PFSK-1 (cell line): Measurements from ENCODE around the gene SLC7A7.
A peak's percentile ranks its signal among the peaks of the same experiment; 100 is the strongest.

Experiments used
- FOXP2 ChIP-seq: optimal IDR thresholded peaks from 2 replicates; pipeline ENCODE3; 2011; ENCODE audit warnings: borderline replicate concordance, control low read depth, inconsistent platforms; ENCODE audit not compliant: insufficient read depth; ENCODE audit errors: extremely low read length, extremely low read depth
- POLR2AphosphoS5 ChIP-seq: IDR thresholded peaks from 2 replicates; pipeline ENCODE4 v1.6.1; 2012; ENCODE audit warnings: low read depth, mild to moderate bottlenecking, control low read depth, low read length, moderate library complexity
- REST ChIP-seq, 2 experiments: IDR thresholded peaks; 2 replicates each; pipeline versions ENCODE4 v1.6.1 to v1.8.0; 2011 to 2012; ENCODE audit warnings: low read depth in 2 of 2, low read length in 2 of 2, control low read depth in 1 of 2, inconsistent platforms in 1 of 2, mild to moderate bottlenecking in 1 of 2, moderate library complexity in 1 of 2; ENCODE audit not compliant: insufficient read depth in 1 of 2
- SIN3A ChIP-seq: IDR thresholded peaks from 2 replicates; pipeline ENCODE4 v1.6.1; 2012; ENCODE audit warnings: mild to moderate bottlenecking, low read length, moderate library complexity, borderline replicate concordance; ENCODE audit not compliant: insufficient read depth
- TAF1 ChIP-seq: IDR thresholded peaks from 2 replicates; pipeline ENCODE4 v1.6.1; 2012; ENCODE audit warnings: low read length, control low read depth, borderline replicate concordance; ENCODE audit not compliant: insufficient read depth

SLC7A7 gene

GRCh38 chr14:22723815-22724214, 91.4 kb downstream of the SLC7A7 start:
- TF ChIP-seq TAF1 (no peak), POLR2AphosphoS5 (no peak), FOXP2 (no peak), REST (IDR thresholded peaks at IDR 0.05; ENCODE audit: insufficient read depth in 1 of 2, low read depth in 2 of 2, low read length in 2 of 2) (peak in 1 of 2 experiments; percentile 76; a peak in 1 of 4 replicates), SIN3A (no peak)
